Frontal cortex (tissue), 4 donors: ENCODE measurements around the gene CX3CR1. TPM values are rescaled to one million over a fixed set of nuclear protein-coding genes. Genes with fewer than 3 reads are reported as not detected.
"Not testable (repeated sequence)": the region's sequence is repeated elsewhere in the genome, so short reads cannot be mapped to it uniquely, and the experiment has no call there.

ENCODE experiments used
- DNase-seq, 2 donors: peaks; one replicate each; pipeline ENCODE4 v3.0.0; 2012; ENCODE audit warnings: low spot score in 2 of 2
- FAIRE-seq: peaks from 2 replicates; lab custom pipeline; 2012; peaks lifted over from hg19 to GRCh38; lab: Jason Lieb, UNC
- total RNA-seq: library from RNA; depleted of rRNA; stranded (reverse); fragments of >200 nt; gene quantifications from one replicate; pipeline ENCODE4 v1.2.3, GENCODE V29; 2014
- donor health status: control.
- donor health status: control.
- donor health status: control.

The CX3CR1 gene
- total RNA-seq, 1 donor from 2014 or later, result 7.3 TPM

- DNase-seq (no peak), FAIRE-seq (no peak)
Measured at GRCh38 chr3:39230453-39230852, 49.4 kb downstream of the CX3CR1 start.

- no peak for FAIRE-seq
- DNase-seq, result no peak
Measured at GRCh38 chr3:39228496-39228895, 51.3 kb downstream of the CX3CR1 start.

- not testable (repeated sequence) for FAIRE-seq, DNase-seq
Measured at GRCh38 chr3:39227596-39227995, 52.2 kb downstream of the CX3CR1 start.

- DNase-seq (no peak), FAIRE-seq (no peak)
Measured at GRCh38 chr3:39226106-39226741, 53.6 kb downstream of the CX3CR1 start.

- FAIRE-seq, result no peak
- DNase-seq, result no peak
Measured at GRCh38 chr3:39224288-39224687, 55.5 kb downstream of the CX3CR1 start.

- FAIRE-seq (no peak), DNase-seq (no peak)
Measured at GRCh38 chr3:39222939-39223338, 56.9 kb downstream of the CX3CR1 start.

- no peak for DNase-seq
- no peak for FAIRE-seq
Measured at GRCh38 chr3:39222462-39222861, 57.4 kb downstream of the CX3CR1 start.

DNA sequence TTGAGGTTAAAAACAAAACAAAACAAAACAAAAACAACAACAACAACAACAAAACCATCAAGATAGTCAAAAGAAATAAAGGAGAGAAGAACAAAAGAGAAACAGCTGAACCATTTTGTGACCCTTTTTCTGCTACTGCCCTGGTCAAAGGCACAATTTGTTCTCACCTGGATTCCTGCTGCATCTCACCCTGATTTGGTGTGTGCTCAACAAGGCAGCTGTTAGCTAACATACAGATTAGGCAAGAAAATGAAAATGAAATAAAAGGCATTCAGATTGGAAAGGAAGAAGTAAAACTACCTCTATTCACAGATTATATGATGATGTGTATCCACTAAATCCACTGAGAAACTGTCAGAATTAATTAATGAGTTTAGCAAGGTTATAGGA is 58.7 kb downstream of the CX3CR1 start:
- DNase-seq (no peak), FAIRE-seq (no peak)

GRCh38 chr3:39220407-39221140 is 59.3 kb downstream of the CX3CR1 start:
- DNase-seq, result no peak

DNA sequence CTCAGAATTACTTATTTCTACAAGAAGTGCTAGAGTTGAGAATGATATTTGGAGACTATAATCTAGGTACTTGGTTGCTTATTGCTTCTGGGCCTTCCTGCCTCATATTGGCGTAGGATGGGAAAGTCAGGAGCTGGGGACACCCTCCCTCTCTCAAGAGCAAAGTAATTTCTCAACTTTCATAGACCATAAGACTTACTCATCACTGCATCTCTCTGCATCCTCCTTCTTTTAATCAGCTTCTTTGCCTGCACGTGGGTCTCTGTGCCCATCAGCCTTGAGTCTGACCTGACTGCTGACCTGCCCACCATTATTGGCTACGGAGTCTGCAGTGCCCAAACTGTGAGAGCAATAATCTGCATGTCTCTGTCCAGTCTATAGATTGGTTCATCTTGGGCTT is 60.1 kb downstream of the CX3CR1 start:
- DNase-seq (no peak), FAIRE-seq (no peak)

More at GRCh38 chr3:39220407-39221140, 59.3 kb downstream of the CX3CR1 start:
- no peak for FAIRE-seq

- no peak for FAIRE-seq
- DNase-seq, result no peak
Measured at GRCh38 chr3:39216176-39216790, 63.6 kb downstream of the CX3CR1 start.

DNA sequence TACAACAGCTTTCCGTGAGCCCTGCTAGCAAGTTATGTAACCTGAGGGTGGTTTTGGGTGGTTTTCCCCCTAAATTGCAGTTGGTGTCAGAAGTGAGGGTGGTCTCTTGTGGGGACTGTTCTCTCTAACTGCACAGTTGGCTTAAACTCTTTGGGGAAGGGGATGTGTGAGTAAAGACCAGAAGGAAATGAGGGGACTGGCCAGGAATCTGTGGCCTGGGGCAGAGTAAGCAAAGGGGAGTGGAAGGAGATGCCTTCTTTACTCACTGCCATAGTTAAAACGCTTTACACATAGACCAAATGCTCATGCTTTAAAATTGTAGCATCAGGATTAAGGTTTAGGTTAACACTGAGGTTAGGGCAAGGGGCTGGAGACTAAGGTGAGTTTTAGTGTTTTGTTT is 66.2 kb downstream of the CX3CR1 start:
- DNase-seq (no peak), FAIRE-seq (no peak)

Other genes with a start within 250 kb of the CX3CR1 start
- under 0.01 TPM for gene SCN11A, start 228.1 kb downstream of the CX3CR1 start, total RNA-seq
- 111 TPM for gene WDR48, start 228.0 kb downstream of the CX3CR1 start, total RNA-seq
- gene GORASP1, start 172.4 kb downstream of the CX3CR1 start, total RNA-seq, result 20.4 TPM
- 3.7 TPM for gene TTC21A, start 172.4 kb downstream of the CX3CR1 start, total RNA-seq
- 2.4 TPM for gene CSRNP1, start 126.4 kb downstream of the CX3CR1 start, total RNA-seq
- gene XIRP1, start 87.4 kb downstream of the CX3CR1 start, total RNA-seq, result not detected
- not detected for gene CCR8, start 49.7 kb upstream of the CX3CR1 start, total RNA-seq
- gene SLC25A38, start 103.3 kb upstream of the CX3CR1 start, total RNA-seq, result 14.3 TPM
- gene RPSA, start 126.7 kb upstream of the CX3CR1 start, total RNA-seq, result 1,502 TPM
- gene MOBP, start 187.6 kb upstream of the CX3CR1 start, total RNA-seq, result 0.41 TPM